ENCODE data around the gene UMPS.

UMPS gene

GRCh38 chr3:124793054-124793739 lies 62.9 kb downstream of the UMPS start:
- Histone ChIP-seq H3F3A (ENCODE audit: insufficient read depth, low read length) (peaks cover 13% of the 10 kb centered on the region; the same call in 1 of the 2 replicates), H2AFZ (ENCODE audit: low read length) (no peak overlapping the region), H3K9ac (ENCODE audit: low read length) (no peak overlapping the region), H3K9me3 (replicated peaks; ENCODE audit: insufficient read depth, low read length) (no peaks in the 10 kb centered on the region), H3K4me2 (ENCODE audit: low read depth, low read length) (no peak overlapping the region), H3K36me3 (replicated peaks; ENCODE audit: insufficient read depth, low read length) (no peaks in the 10 kb centered on the region), H3K27ac (ENCODE audit: low read length) (no peak overlapping the region), H3K9me2 (replicated peaks; ENCODE audit: insufficient read depth, low read length) (no peaks in the 10 kb centered on the region), H3K4me1 (ENCODE audit: low read length) (peaks cover 45% of the 10 kb centered on the region), H3K4me3 (ENCODE audit: low read length) (no peak overlapping the region), H3K79me2 (ENCODE audit: low read length) (no peaks in the 10 kb centered on the region), H4K20me1 (ENCODE audit: insufficient read depth, low read length) (no peaks in the 10 kb centered on the region), H3K27me3 (replicated peaks; ENCODE audit: insufficient read depth, low read length) (no peaks in the 10 kb centered on the region)
- TF ChIP-seq EZH2 (optimal IDR thresholded peaks at IDR 0.05; ENCODE audit: low read depth, low read length) (no peak), EZH2phosphoT487 (IDR thresholded peaks at IDR 0.05; ENCODE audit: low read length) (no peak), CTCF (IDR thresholded peaks at IDR 0.05; ENCODE audit: low read length) (no peak)
- no peak for DNase-seq

GRCh38 chr3:124796477-124796876 lies 66.2 kb downstream of the UMPS start:
- H2AFZ ChIP-seq (ENCODE audit: low read length): no peak overlapping the region
- peaks cover 37% of the 10 kb centered on the region for H3K4me1 ChIP-seq (ENCODE audit: low read length)
- H3F3A ChIP-seq (ENCODE audit: insufficient read depth, low read length): peaks cover 14% of the 10 kb centered on the region; the same call in 1 of the 2 replicates
- H3K4me3 ChIP-seq (ENCODE audit: low read length): no peak overlapping the region
- H3K36me3 ChIP-seq (replicated peaks; ENCODE audit: insufficient read depth, low read length): no peaks in the 10 kb centered on the region
- H3K27ac ChIP-seq (ENCODE audit: low read length): no peak overlapping the region
- no peaks in the 10 kb centered on the region for H3K9me2 ChIP-seq (replicated peaks; ENCODE audit: insufficient read depth, low read length)
- H3K27me3 ChIP-seq (replicated peaks; ENCODE audit: insufficient read depth, low read length): no peaks in the 10 kb centered on the region
- no peaks in the 10 kb centered on the region for H3K9me3 ChIP-seq (replicated peaks; ENCODE audit: insufficient read depth, low read length)
- no peak overlapping the region for H3K4me2 ChIP-seq (ENCODE audit: low read depth, low read length)
- no peaks in the 10 kb centered on the region for H4K20me1 ChIP-seq (ENCODE audit: insufficient read depth, low read length)
- H3K9ac ChIP-seq (ENCODE audit: low read length): no peak overlapping the region
- TF ChIP-seq EZH2phosphoT487 (IDR thresholded peaks at IDR 0.05; ENCODE audit: low read length) (no peak), EZH2 (optimal IDR thresholded peaks at IDR 0.05; ENCODE audit: low read depth, low read length) (no peak)
- no peak for DNase-seq
- no peaks in the 10 kb centered on the region for H3K79me2 ChIP-seq (ENCODE audit: low read length)

- DNase-seq: no peak
- Histone ChIP-seq H3K79me2 (ENCODE audit: low read length) (no peaks in the 10 kb centered on the region), H3K27ac (ENCODE audit: low read length) (no peak overlapping the region)
Observed at GRCh38 chr3:124797426-124797945, 67.2 kb downstream of the UMPS start.

More at GRCh38 chr3:124797426-124797945, 67.2 kb downstream of the UMPS start:
- no peaks in the 10 kb centered on the region for H3K9me2 ChIP-seq (replicated peaks; ENCODE audit: insufficient read depth, low read length)
- H3K4me3 ChIP-seq (ENCODE audit: low read length): no peak overlapping the region
- no peak overlapping the region for H3K9ac ChIP-seq (ENCODE audit: low read length)
- H3K27me3 ChIP-seq (replicated peaks; ENCODE audit: insufficient read depth, low read length): no peaks in the 10 kb centered on the region
- no peaks in the 10 kb centered on the region for H4K20me1 ChIP-seq (ENCODE audit: insufficient read depth, low read length)
- peaks cover 9% of the 10 kb centered on the region; the same call in 1 of the 2 replicates for H3F3A ChIP-seq (ENCODE audit: insufficient read depth, low read length)
- no peaks in the 10 kb centered on the region for H3K36me3 ChIP-seq (replicated peaks; ENCODE audit: insufficient read depth, low read length)
- no peak overlapping the region for H3K4me2 ChIP-seq (ENCODE audit: low read depth, low read length)
- no peaks in the 10 kb centered on the region for H3K9me3 ChIP-seq (replicated peaks; ENCODE audit: insufficient read depth, low read length)
- TF ChIP-seq EZH2 (optimal IDR thresholded peaks at IDR 0.05; ENCODE audit: low read depth, low read length): no peak
- no peak for TF ChIP-seq CTCF (IDR thresholded peaks at IDR 0.05; ENCODE audit: low read length)
- TF ChIP-seq EZH2phosphoT487 (IDR thresholded peaks at IDR 0.05; ENCODE audit: low read length): no peak
- peaks cover 28% of the 10 kb centered on the region for H3K4me1 ChIP-seq (ENCODE audit: low read length)
- no peak overlapping the region for H2AFZ ChIP-seq (ENCODE audit: low read length)

Data from MM.1S (cell line).